ENCODE measurements around the gene PRG3.

DNA sequence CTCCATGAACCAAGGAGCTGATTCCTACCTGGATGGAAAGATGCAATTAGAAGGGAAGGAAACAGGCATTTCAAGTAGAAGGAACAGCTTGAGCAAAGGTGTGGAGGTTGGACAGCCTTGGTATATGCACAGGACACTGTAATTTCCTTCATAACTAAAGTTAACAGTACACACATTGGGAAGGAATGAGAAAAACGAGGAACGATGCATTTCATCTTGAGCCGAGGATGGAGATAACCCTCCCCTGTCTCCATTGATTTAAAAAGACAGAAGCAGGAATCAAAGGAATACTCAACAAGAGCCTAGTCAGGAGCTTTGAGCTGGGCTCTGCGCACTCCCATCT, 11.8 kb upstream of the PRG3 start:
- TF ChIP-seq, protein P1, sequence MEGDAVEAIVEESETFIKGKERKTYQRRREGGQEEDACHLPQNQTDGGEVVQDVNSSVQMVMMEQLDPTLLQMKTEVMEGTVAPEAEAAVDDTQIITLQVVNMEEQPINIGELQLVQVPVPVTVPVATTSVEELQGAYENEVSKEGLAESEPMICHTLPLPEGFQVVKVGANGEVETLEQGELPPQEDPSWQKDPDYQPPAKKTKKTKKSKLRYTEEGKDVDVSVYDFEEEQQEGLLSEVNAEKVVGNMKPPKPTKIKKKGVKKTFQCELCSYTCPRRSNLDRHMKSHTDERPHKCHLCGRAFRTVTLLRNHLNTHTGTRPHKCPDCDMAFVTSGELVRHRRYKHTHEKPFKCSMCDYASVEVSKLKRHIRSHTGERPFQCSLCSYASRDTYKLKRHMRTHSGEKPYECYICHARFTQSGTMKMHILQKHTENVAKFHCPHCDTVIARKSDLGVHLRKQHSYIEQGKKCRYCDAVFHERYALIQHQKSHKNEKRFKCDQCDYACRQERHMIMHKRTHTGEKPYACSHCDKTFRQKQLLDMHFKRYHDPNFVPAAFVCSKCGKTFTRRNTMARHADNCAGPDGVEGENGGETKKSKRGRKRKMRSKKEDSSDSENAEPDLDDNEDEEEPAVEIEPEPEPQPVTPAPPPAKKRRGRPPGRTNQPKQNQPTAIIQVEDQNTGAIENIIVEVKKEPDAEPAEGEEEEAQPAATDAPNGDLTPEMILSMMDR (IDR thresholded peaks at IDR 0.05) = no peak
- TF ChIP-seq POLR2A (IDR thresholded peaks at IDR 0.05) = no peak
